Natural killer cell treated with Interleukin-12 subunit alpha and Interleukin-12 subunit beta and Interleukin-15 and Interleukin-18, amount 100 ng/mL, for 72 hours (primary cell): Measurements from ENCODE around the gene STEAP2. TPM values are rescaled to one million over a fixed set of nuclear protein-coding genes. Genes with fewer than 3 reads are reported as not detected.

Source experiments
- ATAC-seq, 2 donors: fragments of 150-1000 bp; cut with Tn5 transposase in 1 of 2; sonication (Bioruptor Pico), chemical (Tn5 transposase) in 1 of 2; 2 replicates each; pipeline ENCODE4 v1.10.0; 2021
- DNase-seq: peaks from one replicate; pipeline ENCODE4 v3.0.0; 2022; ENCODE audit warnings: low spot score
- H3K27ac Mint-ChIP-seq, 2 donors: 1 replicate in 1 of 2; 2 replicates in 1 of 2; pipeline ENCODE4 v1.8.0; 2022; ENCODE audit warnings: mixed read lengths in 2 of 2, mild to moderate bottlenecking in 1 of 2, moderate library complexity in 1 of 2
- H3K27me3 Mint-ChIP-seq, 2 donors: 1 replicate in 1 of 2; 2 replicates in 1 of 2; pipeline ENCODE4 v1.8.0; 2022; ENCODE audit warnings: mixed read lengths in 2 of 2
- H3K36me3 Mint-ChIP-seq: one replicate; pipeline ENCODE4 v1.8.0; 2022; ENCODE audit warnings: mixed read lengths
- H3K4me1 Mint-ChIP-seq, 2 donors: 1 replicate in 1 of 2; 2 replicates in 1 of 2; pipeline ENCODE4 v1.8.0; 2022; ENCODE audit warnings: low read depth in 2 of 2, mixed read lengths in 2 of 2, mild to moderate bottlenecking in 1 of 2
- H3K4me3 Mint-ChIP-seq: one replicate; pipeline ENCODE4 v1.8.0; 2022; ENCODE audit warnings: mixed read lengths
- H3K9me3 Mint-ChIP-seq: 2 replicates; pipeline ENCODE4 v1.8.0; 2022; ENCODE audit warnings: mixed read lengths
- total RNA-seq, 2 donors: library from RNA; stranded (reverse); gene quantifications; one replicate each; pipeline ENCODE4 v1.2.3, GENCODE V29; 2022

Gene STEAP2
- total RNA-seq, 2 donors from 2014 or later, result 1.8 to 3.1 TPM

GRCh38 chr7:90210475-90210874 lies 1.1 kb upstream of the STEAP2 start:
- ATAC-seq, result no peak
- Mint-ChIP-seq H3K27ac (no peak overlapping the region), H3K36me3 (no peaks in the 10 kb centered on the region), H3K9me3 (peaks cover 3% of the 10 kb centered on the region), H3K27me3 (peaks cover 8 to 15% of the 10 kb centered on the region in 2 donors), H3K4me1 (peaks cover 0 to 5% of the 10 kb centered on the region in 2 donors), H3K4me3 (no peak overlapping the region)
- DNase-seq, result no peak

GRCh38 chr7:90210981-90211380 lies 559 bp upstream of the STEAP2 start:
- Mint-ChIP-seq H3K36me3 (no peaks in the 10 kb centered on the region), H3K27ac (no peak overlapping the region), H3K9me3 (no peaks in the 10 kb centered on the region), H3K27me3 (peaks cover 6 to 15% of the 10 kb centered on the region in 2 donors), H3K4me3 (peak overlapping the region; percentile 60), H3K4me1 (peaks cover 0 to 5% of the 10 kb centered on the region in 2 donors)
- ATAC-seq (peak in 1 of 2 donors; percentile 3), DNase-seq (no peak)

- Mint-ChIP-seq H3K27me3 (peaks cover 6 to 10% of the 10 kb centered on the region in 2 donors), H3K9me3 (no peaks in the 10 kb centered on the region), H3K4me1 (peaks cover 0 to 5% of the 10 kb centered on the region in 2 donors), H3K36me3 (no peaks in the 10 kb centered on the region), H3K4me3 (no peak overlapping the region), H3K27ac (no peak overlapping the region)
- DNase-seq (no peak), ATAC-seq (no peak)
Observed at GRCh38 chr7:90212149-90212495, 582 bp downstream of the STEAP2 start.

- DNase-seq (no peak), ATAC-seq (no peak)
- H3K4me3 Mint-ChIP-seq, result no peak overlapping the region
- no peaks in the 10 kb centered on the region for H3K9me3 Mint-ChIP-seq
- H3K27me3 Mint-ChIP-seq, result peaks cover 6 to 24% of the 10 kb centered on the region in 2 donors
- peaks cover 0 to 5% of the 10 kb centered on the region in 2 donors for H3K4me1 Mint-ChIP-seq
- H3K27ac Mint-ChIP-seq, result no peak overlapping the region
- no peaks in the 10 kb centered on the region for H3K36me3 Mint-ChIP-seq
Observed at GRCh38 chr7:90213521-90213920, 2.0 kb downstream of the STEAP2 start.

GRCh38 chr7:90216080-90216674 lies 4.6 kb downstream of the STEAP2 start:
- Mint-ChIP-seq H3K9me3 (no peaks in the 10 kb centered on the region), H3K4me3 (no peak overlapping the region), H3K27ac (no peak overlapping the region), H3K4me1 (no peaks in the 10 kb centered on the region), H3K36me3 (no peaks in the 10 kb centered on the region), H3K27me3 (peaks cover 11 to 43% of the 10 kb centered on the region in 2 donors)
- ATAC-seq (no peak), DNase-seq (no peak)

GRCh38 chr7:90216771-90217170 lies 5.2 kb downstream of the STEAP2 start:
- DNase-seq, result no peak
- no peak overlapping the region for H3K4me3 Mint-ChIP-seq
- H3K27me3 Mint-ChIP-seq, result peaks cover 10 to 46% of the 10 kb centered on the region in 2 donors
- no peaks in the 10 kb centered on the region for H3K4me1 Mint-ChIP-seq
- H3K9me3 Mint-ChIP-seq, result no peaks in the 10 kb centered on the region
- no peak for ATAC-seq
- H3K27ac Mint-ChIP-seq, result no peak overlapping the region
- no peaks in the 10 kb centered on the region for H3K36me3 Mint-ChIP-seq

GRCh38 chr7:90222390-90222789 lies 10.8 kb downstream of the STEAP2 start:
- DNase-seq (no peak), ATAC-seq (no peak)
- Mint-ChIP-seq H3K9me3 (no peaks in the 10 kb centered on the region), H3K27me3 (peaks cover 16 to 65% of the 10 kb centered on the region in 2 donors), H3K27ac (no peak overlapping the region), H3K36me3 (no peaks in the 10 kb centered on the region), H3K4me3 (no peak overlapping the region), H3K4me1 (peaks cover 0 to 6% of the 10 kb centered on the region in 2 donors)

- ATAC-seq, result no peak
- H3K36me3 Mint-ChIP-seq, result no peaks in the 10 kb centered on the region
- no peak overlapping the region for H3K4me3 Mint-ChIP-seq
- H3K4me1 Mint-ChIP-seq, result peaks cover 0 to 6% of the 10 kb centered on the region in 2 donors
- no peak overlapping the region for H3K27ac Mint-ChIP-seq
- H3K9me3 Mint-ChIP-seq, result no peaks in the 10 kb centered on the region
- peaks cover 16 to 64% of the 10 kb centered on the region in 2 donors for H3K27me3 Mint-ChIP-seq
- no peak for DNase-seq
Observed at GRCh38 chr7:90222811-90223725, 11.5 kb downstream of the STEAP2 start.

GRCh38 chr7:90224195-90224594 lies 12.7 kb downstream of the STEAP2 start:
- no peaks in the 10 kb centered on the region for H3K36me3 Mint-ChIP-seq
- H3K4me1 Mint-ChIP-seq, result peaks cover 0 to 6% of the 10 kb centered on the region in 2 donors
- H3K9me3 Mint-ChIP-seq, result no peaks in the 10 kb centered on the region
- ATAC-seq (peak; percentile 27 to 45), DNase-seq (no peak)
- no peak overlapping the region for H3K4me3 Mint-ChIP-seq
- H3K27me3 Mint-ChIP-seq, result peaks cover 20 to 64% of the 10 kb centered on the region in 2 donors
- H3K27ac Mint-ChIP-seq, result no peak overlapping the region

- H3K36me3 Mint-ChIP-seq, result no peaks in the 10 kb centered on the region
- no peak overlapping the region for H3K4me3 Mint-ChIP-seq
- H3K4me1 Mint-ChIP-seq, result peaks cover 0 to 6% of the 10 kb centered on the region in 2 donors
- H3K27me3 Mint-ChIP-seq, result peaks cover 20 to 55% of the 10 kb centered on the region in 2 donors
- H3K9me3 Mint-ChIP-seq, result no peaks in the 10 kb centered on the region
- no peak for ATAC-seq
- DNase-seq, result no peak
- H3K27ac Mint-ChIP-seq, result no peak overlapping the region
Observed at GRCh38 chr7:90225181-90225580, 13.6 kb downstream of the STEAP2 start.

- no peaks in the 10 kb centered on the region for H3K36me3 Mint-ChIP-seq
- no peak overlapping the region for H3K27ac Mint-ChIP-seq
- no peak for DNase-seq
- H3K27me3 Mint-ChIP-seq, result peaks cover 15 to 51% of the 10 kb centered on the region in 2 donors
- no peak overlapping the region for H3K4me3 Mint-ChIP-seq
- no peak for ATAC-seq
- peaks cover 0 to 6% of the 10 kb centered on the region in 2 donors for H3K4me1 Mint-ChIP-seq
- no peaks in the 10 kb centered on the region for H3K9me3 Mint-ChIP-seq
Observed at GRCh38 chr7:90225601-90226000, 14.1 kb downstream of the STEAP2 start.

GRCh38 chr7:90227259-90227658 lies 15.7 kb downstream of the STEAP2 start:
- Mint-ChIP-seq H3K27ac (no peak overlapping the region), H3K36me3 (no peaks in the 10 kb centered on the region), H3K27me3 (peaks cover 14 to 38% of the 10 kb centered on the region in 2 donors), H3K4me1 (peaks cover 0 to 6% of the 10 kb centered on the region in 2 donors), H3K4me3 (no peak overlapping the region), H3K9me3 (no peaks in the 10 kb centered on the region)
- ATAC-seq (no peak), DNase-seq (no peak)

GRCh38 chr7:90229682-90230081 lies 18.1 kb downstream of the STEAP2 start:
- DNase-seq, result no peak
- Mint-ChIP-seq H3K4me1 (no peaks in the 10 kb centered on the region), H3K9me3 (no peaks in the 10 kb centered on the region), H3K27me3 (peaks cover 14 to 22% of the 10 kb centered on the region in 2 donors), H3K4me3 (no peak overlapping the region), H3K36me3 (no peaks in the 10 kb centered on the region), H3K27ac (no peak overlapping the region)
- no peak for ATAC-seq

GRCh38 chr7:90230834-90231233 lies 19.3 kb downstream of the STEAP2 start:
- Mint-ChIP-seq H3K4me3 (no peak overlapping the region), H3K4me1 (no peaks in the 10 kb centered on the region), H3K27ac (no peak overlapping the region), H3K27me3 (peaks cover 11 to 18% of the 10 kb centered on the region in 2 donors), H3K36me3 (no peaks in the 10 kb centered on the region), H3K9me3 (no peaks in the 10 kb centered on the region)
- DNase-seq (no peak), ATAC-seq (no peak)
